ENCODE measurements around the gene SOHLH2.

GRCh38 chr13:36259361-36260137, 45.2 kb upstream of the SOHLH2 start:
- TF ChIP-seq POLR2A (IDR thresholded peaks at IDR 0.05; ENCODE audit: low read length), result no peak
- no peak for TF ChIP-seq GATA1 (IDR thresholded peaks at IDR 0.05; ENCODE audit: low read depth, low read length)
